A673 (cell line): ENCODE data around the gene CIDEA. TPM values are rescaled to one million over a fixed set of nuclear protein-coding genes. Genes with fewer than 3 reads are reported as not detected.
A peak's percentile ranks its signal among the peaks of the same experiment; 100 is the strongest.

Experiments
- BruUV-seq: library from RNA; stranded (reverse); fragments of 400-500 nt; replicated peaks from 2 replicates; lab custom pipeline; 2021; lab: Mats Ljungman, UMichigan
- CTCF ChIA-PET: fragments of 300-600 bp; sonication (Branson Sonifier 250); formaldehyde crosslinking; loops from one replicate; lab custom pipeline; 2022; ENCODE audit warnings: antibody characterized with exemption; lab: Charles Lee
- POLR2A ChIA-PET: fragments of 300-600 bp; sonication (Branson Sonifier 250); formaldehyde crosslinking; loops from one replicate; lab custom pipeline; 2022; ENCODE audit warnings: antibody characterized with exemption; ENCODE audit not compliant: low non-redundant PET; lab: Charles Lee
- DNase-seq: peaks from one replicate; pipeline ENCODE4 v3.0.0-alpha.2; 2015; ENCODE audit warnings: low spot score
- H3K27ac ChIP-seq: fragments of 200-600 bp; sonication (generic); 2 replicates; pipeline ENCODE4 v1.5.1; 2016; ENCODE audit warnings: mixed run types, low read depth, mild to moderate bottlenecking, mixed read lengths, antibody characterized with exemption, low read length; ENCODE audit not compliant: poor library complexity, severe bottlenecking
- H3K27me3 ChIP-seq: fragments of 200-600 bp; sonication (generic); replicated peaks from 2 replicates; pipeline ENCODE4 v1.6.1; 2017; ENCODE audit warnings: mixed run types, low read depth, mild to moderate bottlenecking, mixed read lengths, antibody characterized with exemption, low read length; ENCODE audit not compliant: insufficient read depth, poor library complexity
- H3K36me3 ChIP-seq: fragments of 200-600 bp; sonication (generic); 2 replicates; pipeline ENCODE4 v1.6.1; 2016; ENCODE audit warnings: mixed run types, mild to moderate bottlenecking, mixed read lengths, antibody characterized with exemption, low read length; ENCODE audit not compliant: insufficient read depth, poor library complexity, severe bottlenecking
- H3K4me1 ChIP-seq: fragments of 200-600 bp; sonication (generic); 2 replicates; pipeline ENCODE4 v1.6.1; 2017; ENCODE audit warnings: mixed run types, mild to moderate bottlenecking, mixed read lengths, antibody characterized with exemption, low read length; ENCODE audit not compliant: insufficient read depth, poor library complexity, severe bottlenecking
- H3K4me3 ChIP-seq: fragments of 200-600 bp; sonication (generic); 2 replicates; pipeline ENCODE4 v1.5.1; 2016; ENCODE audit warnings: low read depth, mixed run types, mild to moderate bottlenecking, mixed read lengths, low read length; ENCODE audit not compliant: poor library complexity, severe bottlenecking
- H3K9me3 ChIP-seq: fragments of 200-600 bp; sonication (generic); 2 replicates; pipeline ENCODE4 v1.6.1; 2016; ENCODE audit warnings: mixed run types, low read depth, mild to moderate bottlenecking, mixed read lengths, antibody characterized with exemption, low read length; ENCODE audit not compliant: poor library complexity, severe bottlenecking
- CTCF ChIP-seq: fragments of 300-800, 200-600 bp; sonication (generic); conservative IDR thresholded peaks from 2 replicates; pipeline ENCODE4 v1.5.1; 2017; ENCODE audit warnings: low read depth, mild to moderate bottlenecking, antibody characterized with exemption, low read length, moderate library complexity, mixed read lengths
- EZH2 ChIP-seq: fragments of 200-600 bp; sonication (generic); IDR thresholded peaks from 2 replicates; pipeline ENCODE4 v1.6.1; 2017; ENCODE audit warnings: borderline replicate concordance, low read depth, mild to moderate bottlenecking, mixed read lengths, antibody characterized with exemption, low read length; ENCODE audit not compliant: poor library complexity, severe bottlenecking
- intact Hi-C: fragments of 100-400 bp; cut with micrococcal nuclease; formaldehyde crosslinking; loops from one replicate; pipeline ENCODE4 v1.10.0; 2022; ENCODE audit not compliant: unreplicated experiment
- total RNA-seq: library from RNA; stranded (reverse); gene quantifications from 2 replicates; pipeline ENCODE4 v1.2.3, GENCODE V29; 2021

The CIDEA gene
- total RNA-seq, 1 experiment from 2014 or later: not detected

DNA sequence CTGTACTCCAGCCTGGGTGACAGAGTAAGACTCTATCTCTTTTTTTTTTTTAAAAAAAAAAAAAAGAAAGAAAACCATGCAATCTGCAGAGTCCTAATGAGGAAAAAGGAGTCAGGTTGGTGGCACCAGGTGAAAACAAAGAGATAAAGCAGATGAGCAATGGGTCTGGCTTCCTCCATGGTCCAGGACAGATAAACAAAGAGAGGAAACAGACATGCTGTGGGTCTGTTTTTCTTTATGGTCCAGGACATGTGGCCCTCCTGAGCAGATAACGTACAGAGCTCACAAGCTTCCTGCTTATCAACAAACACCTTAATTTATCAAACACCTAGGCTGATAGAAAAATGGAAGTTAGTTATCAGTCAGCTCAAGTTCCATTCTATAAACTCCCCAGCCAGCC lies 29.5 kb downstream of the CIDEA start:
- no TSS peak for BruUV-seq
- H3K27ac ChIP-seq: no peak overlapping the region
- H3K9me3 ChIP-seq: no peaks in the 10 kb centered on the region
- CTCF ChIA-PET: interaction anchor here (0.6 to 1.6 kb wide), 2 partner anchors 12 to 1049 kb away, joined by 5 to 6 read pairs; no protein-coding TSS in a partner anchor
- H3K36me3 ChIP-seq: no peaks in the 10 kb centered on the region
- no peaks in the 10 kb centered on the region for H3K27me3 ChIP-seq
- no peak overlapping the region for H3K4me3 ChIP-seq
- intact Hi-C loops: no loop called here
- TF ChIP-seq EZH2: no peak
- H3K4me1 ChIP-seq: peaks cover 5% of the 10 kb centered on the region
- no peak for DNase-seq
- POLR2A ChIA-PET: no interaction called here

GRCh38 chr18:12287131-12287681 lies 33.0 kb downstream of the CIDEA start:
- TF ChIP-seq EZH2 (no peak), CTCF (no peak)
- DNase-seq: no peak
- intact Hi-C loops: no loop called here
- Histone ChIP-seq H3K27me3 (no peaks in the 10 kb centered on the region), H3K27ac (no peak overlapping the region), H3K36me3 (no peaks in the 10 kb centered on the region), H3K4me3 (peak overlapping the region; percentile 49), H3K4me1 (peaks cover 10% of the 10 kb centered on the region), H3K9me3 (no peaks in the 10 kb centered on the region)
- ChIA-PET POLR2A (no interaction called here), CTCF (interaction anchor here (0.6 to 2.1 kb wide), 2 partner anchors 8 to 15 kb away, joined by 3 to 7 read pairs; no protein-coding TSS in a partner anchor)
- BruUV-seq: no TSS peak

GRCh38 chr18:12287684-12288402 lies 33.7 kb downstream of the CIDEA start:
- peaks cover 10% of the 10 kb centered on the region for H3K4me1 ChIP-seq
- H3K4me3 ChIP-seq: peak overlapping the region; percentile 49
- no TSS peak for BruUV-seq
- intact Hi-C loops: no loop called here
- TF ChIP-seq CTCF (no peak), EZH2 (no peak)
- no peak overlapping the region for H3K27ac ChIP-seq
- no peaks in the 10 kb centered on the region for H3K9me3 ChIP-seq
- H3K36me3 ChIP-seq: no peaks in the 10 kb centered on the region
- POLR2A ChIA-PET: no interaction called here
- CTCF ChIA-PET: interaction anchor here (0.6 to 2.1 kb wide), 4 partner anchors 8 to 22 kb away, joined by 3 to 7 read pairs (median 4); no protein-coding TSS in a partner anchor
- DNase-seq: peak; percentile 64
- H3K27me3 ChIP-seq: no peaks in the 10 kb centered on the region
